HepG2 (cell line): ENCODE results near the gene GATA1. TPM values are rescaled to one million over a fixed set of nuclear protein-coding genes. Genes with fewer than 3 reads are reported as not detected.

Source experiments
- DR1 ChIP-seq: sonication (generic); formaldehyde crosslinking; IDR thresholded peaks from 2 replicates; pipeline ENCODE4 v1.8.0; 2021; ENCODE audit warnings: mild to moderate bottlenecking, missing genetic modification reagents, inconsistent platforms
- GATAD1 ChIP-seq: IDR thresholded peaks from 2 replicates; pipeline ENCODE4 v1.6.1; 2016; ENCODE audit warnings: missing genetic modification reagents, missing compliant biosample characterization
- LCORL ChIP-seq, 2 experiments: fragments of 450-650 bp in 1 of 2; sonication (generic) in 1 of 2; formaldehyde crosslinking in 1 of 2; IDR thresholded peaks; 2 replicates each; pipeline versions ENCODE4 v1.5.0 to v1.6.1; 2017 to 2020; ENCODE audit warnings: antibody characterized with exemption in 1 of 2, missing genetic modification reagents in 1 of 2
- NFYB ChIP-seq: sonication (generic); formaldehyde crosslinking; IDR thresholded peaks from 2 replicates; pipeline ENCODE4 v1.4.0; 2020; ENCODE audit warnings: missing genetic modification reagents
- RORA ChIP-seq: sonication (generic); formaldehyde crosslinking; IDR thresholded peaks from 2 replicates; pipeline ENCODE4 v1.5.0; 2020; ENCODE audit warnings: mild to moderate bottlenecking, missing genetic modification reagents, moderate library complexity
- RXRA ChIP-seq: sonication (generic); formaldehyde crosslinking; IDR thresholded peaks from 2 replicates; pipeline ENCODE4 v1.5.1; 2020; ENCODE audit warnings: missing genetic modification reagents
- TARDBP ChIP-seq: sonication (generic); formaldehyde crosslinking; IDR thresholded peaks from 2 replicates; pipeline ENCODE4 v1.8.0; 2022; ENCODE audit warnings: mild to moderate bottlenecking, missing genetic modification reagents
- TP53 ChIP-seq: sonication (generic); formaldehyde crosslinking; conservative IDR thresholded peaks from 2 replicates; pipeline ENCODE4 v1.4.0; 2020; ENCODE audit warnings: missing genetic modification reagents
- ZFP82 ChIP-seq: sonication (generic); formaldehyde crosslinking; IDR thresholded peaks from 2 replicates; pipeline ENCODE4 v1.5.1; 2020; ENCODE audit warnings: mild to moderate bottlenecking, missing genetic modification reagents, borderline replicate concordance
- ZNF326 ChIP-seq: sonication (generic); formaldehyde crosslinking; IDR thresholded peaks from 2 replicates; pipeline ENCODE4 v1.4.0; 2020; ENCODE audit warnings: missing genetic modification reagents, borderline replicate concordance
- ZNF746 ChIP-seq: sonication (generic); formaldehyde crosslinking; IDR thresholded peaks from 2 replicates; pipeline ENCODE4 v1.8.0; 2022; ENCODE audit warnings: mild to moderate bottlenecking, missing genetic modification reagents
- ZNF891 ChIP-seq: sonication (generic); formaldehyde crosslinking; IDR thresholded peaks from 2 replicates; pipeline ENCODE4 v1.5.0; 2020; ENCODE audit warnings: mild to moderate bottlenecking, missing genetic modification reagents
- ZZZ3 ChIP-seq: sonication (generic); formaldehyde crosslinking; IDR thresholded peaks from 2 replicates; pipeline ENCODE4 v1.4.0; 2020; ENCODE audit warnings: missing genetic modification reagents, mild to moderate bottlenecking, borderline replicate concordance
- polyA plus RNA-seq, 8 experiments: library from polyadenylated mRNA; depleted of rRNA in 3 of 8; stranded (reverse) in 7 of 8; unstranded in 1 of 8; fragments of >200 nt; fragmentation: Illumina TruSeq in 4 of 8; extraction: Trizol in 4 of 8; gene quantifications; 2 replicates each; pipeline versions ENCODE4 v1.2.1 to v1.2.3, GENCODE V29; 2011 to 2016; ENCODE audit warnings: low read depth in 4 of 8, missing spikeins in 1 of 8, mixed read lengths in 1 of 8; ENCODE audit not compliant: insufficient read depth in 1 of 8
- total RNA-seq, 5 experiments: library from RNA; depleted of rRNA; stranded (reverse); fragments of >200 nt; fragmentation: Illumina TruSeq; extraction: Trizol; gene quantifications; 2 replicates each; pipeline ENCODE4 v1.2.3, GENCODE V29; 2016; ENCODE audit warnings: low read depth in 1 of 5
- TF ChIP-seq, protein P1 (sequence below): sonication (generic); formaldehyde crosslinking; conservative IDR thresholded peaks from 2 replicates; pipeline ENCODE4 v1.5.0; 2020; ENCODE audit warnings: missing genetic modification reagents
- TF ChIP-seq, protein P2 (sequence below), 2 experiments: sonication (generic) in 1 of 2; formaldehyde crosslinking in 1 of 2; IDR thresholded peaks; 2 replicates each; pipeline versions ENCODE4 v1.4.0 to v1.6.1; 2018 to 2020; ENCODE audit warnings: missing genetic modification reagents in 2 of 2, borderline replicate concordance in 1 of 2, low read depth in 1 of 2, mild to moderate bottlenecking in 1 of 2, missing biosample characterization in 1 of 2
- TF ChIP-seq, protein P3 (sequence below): sonication (generic); formaldehyde crosslinking; IDR thresholded peaks from 2 replicates; pipeline ENCODE4 v1.5.1; 2020; ENCODE audit warnings: mild to moderate bottlenecking, moderate library complexity, missing genetic modification reagents
- TF ChIP-seq, protein P4 (sequence below): sonication (generic); formaldehyde crosslinking; IDR thresholded peaks from 2 replicates; pipeline ENCODE4 v1.5.0; 2020; ENCODE audit warnings: mild to moderate bottlenecking, missing genetic modification reagents, borderline replicate concordance
- TF ChIP-seq, protein P5 (sequence below): sonication (generic); formaldehyde crosslinking; conservative IDR thresholded peaks from 2 replicates; pipeline ENCODE4 v1.4.0; 2020; ENCODE audit warnings: missing genetic modification reagents

GATA1 gene
- total and polyA plus RNA-seq, 2 of the 13 experiments (the other 11 are each of a cell fraction or from before 2014, with no cell fraction given): 0.13 TPM; not detected in 1

DNA sequence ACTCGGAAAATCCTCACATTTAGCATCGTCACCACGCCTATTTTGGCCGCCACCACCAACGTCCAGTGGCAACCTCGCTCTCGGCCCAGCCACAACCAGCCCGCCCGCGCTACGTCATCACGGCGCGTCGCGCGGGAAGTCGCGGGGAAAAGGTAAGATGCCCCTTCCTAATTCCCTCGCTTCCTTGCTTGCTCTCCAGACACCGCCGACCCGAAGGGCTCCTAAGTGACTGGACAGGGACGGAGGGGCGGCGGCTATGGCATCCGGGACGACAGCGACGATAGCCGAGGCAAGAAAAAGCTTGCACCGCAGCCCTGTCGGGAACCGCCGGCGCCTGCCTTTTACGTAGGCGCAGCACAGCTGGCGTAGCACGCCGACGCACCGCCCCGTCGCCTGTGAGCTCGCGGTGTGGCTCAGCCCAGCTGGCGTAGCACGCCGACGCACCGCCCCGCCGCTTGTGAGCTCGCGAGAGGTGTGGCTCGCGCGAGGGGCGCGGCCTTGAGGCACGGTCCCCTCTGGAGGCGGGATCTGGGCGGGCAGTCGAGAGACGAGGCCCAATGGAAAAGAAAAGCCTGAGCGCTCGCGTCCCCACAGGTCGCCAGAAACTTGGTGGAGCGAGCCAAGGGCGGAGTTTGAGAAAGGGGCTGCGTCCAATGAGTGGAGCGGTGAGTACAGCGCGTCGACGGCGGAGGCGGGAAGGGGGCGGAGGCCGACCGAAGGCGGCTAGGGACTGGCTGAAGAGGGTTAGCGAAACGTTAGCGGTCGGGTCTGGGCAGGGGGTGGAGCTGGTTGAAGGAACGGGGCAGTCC lies 15.1 kb downstream of the GATA1 start, which contains the start of gene HDAC6 (continued):
- TF ChIP-seq, protein P1, sequence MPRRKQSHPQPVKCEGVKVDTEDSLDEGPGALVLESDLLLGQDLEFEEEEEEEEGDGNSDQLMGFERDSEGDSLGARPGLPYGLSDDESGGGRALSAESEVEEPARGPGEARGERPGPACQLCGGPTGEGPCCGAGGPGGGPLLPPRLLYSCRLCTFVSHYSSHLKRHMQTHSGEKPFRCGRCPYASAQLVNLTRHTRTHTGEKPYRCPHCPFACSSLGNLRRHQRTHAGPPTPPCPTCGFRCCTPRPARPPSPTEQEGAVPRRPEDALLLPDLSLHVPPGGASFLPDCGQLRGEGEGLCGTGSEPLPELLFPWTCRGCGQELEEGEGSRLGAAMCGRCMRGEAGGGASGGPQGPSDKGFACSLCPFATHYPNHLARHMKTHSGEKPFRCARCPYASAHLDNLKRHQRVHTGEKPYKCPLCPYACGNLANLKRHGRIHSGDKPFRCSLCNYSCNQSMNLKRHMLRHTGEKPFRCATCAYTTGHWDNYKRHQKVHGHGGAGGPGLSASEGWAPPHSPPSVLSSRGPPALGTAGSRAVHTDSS (CRISPR knock-in tag): no peak
- TF ChIP-seq, protein P2, sequence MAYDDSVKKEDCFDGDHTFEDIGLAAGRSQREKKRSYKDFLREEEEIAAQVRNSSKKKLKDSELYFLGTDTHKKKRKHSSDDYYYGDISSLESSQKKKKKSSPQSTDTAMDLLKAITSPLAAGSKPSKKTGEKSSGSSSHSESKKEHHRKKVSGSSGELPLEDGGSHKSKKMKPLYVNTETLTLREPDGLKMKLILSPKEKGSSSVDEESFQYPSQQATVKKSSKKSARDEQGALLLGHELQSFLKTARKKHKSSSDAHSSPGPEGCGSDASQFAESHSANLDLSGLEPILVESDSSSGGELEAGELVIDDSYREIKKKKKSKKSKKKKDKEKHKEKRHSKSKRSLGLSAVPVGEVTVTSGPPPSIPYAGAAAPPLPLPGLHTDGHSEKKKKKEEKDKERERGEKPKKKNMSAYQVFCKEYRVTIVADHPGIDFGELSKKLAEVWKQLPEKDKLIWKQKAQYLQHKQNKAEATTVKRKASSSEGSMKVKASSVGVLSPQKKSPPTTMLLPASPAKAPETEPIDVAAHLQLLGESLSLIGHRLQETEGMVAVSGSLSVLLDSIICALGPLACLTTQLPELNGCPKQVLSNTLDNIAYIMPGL (CRISPR knock-in tag; IDR thresholded peaks at IDR 0.05; ENCODE audit: borderline replicate concordance in 1 of 2, low read depth in 1 of 2): peak in 1 of 2 experiments; percentile 38; a peak in 1 of 4 replicates
- TF ChIP-seq ZNF326 (CRISPR knock-in tag) (no peak), RORA (CRISPR knock-in tag) (no peak), ZNF746 (CRISPR knock-in tag) (no peak), ZZZ3 (CRISPR knock-in tag) (no peak; the same call in 1 of the 2 replicates), DR1 (CRISPR knock-in tag) (peak; percentile 65; the same call in 1 of the 2 replicates), NFYB (CRISPR knock-in tag) (peak; percentile 83), RXRA (peak; percentile 38; the same call in 1 of the 2 replicates), TP53 (CRISPR knock-in tag) (no peak), TARDBP (CRISPR knock-in tag) (no peak), LCORL (IDR thresholded peaks at IDR 0.05) (no peak), LCORL (CRISPR knock-in tag; IDR thresholded peaks at IDR 0.05) (no peak), ZNF891 (CRISPR knock-in tag) (no peak), ZFP82 (CRISPR knock-in tag) (no peak), GATAD1 (CRISPR knock-in tag) (peak; percentile 98)
- TF ChIP-seq, protein P3, sequence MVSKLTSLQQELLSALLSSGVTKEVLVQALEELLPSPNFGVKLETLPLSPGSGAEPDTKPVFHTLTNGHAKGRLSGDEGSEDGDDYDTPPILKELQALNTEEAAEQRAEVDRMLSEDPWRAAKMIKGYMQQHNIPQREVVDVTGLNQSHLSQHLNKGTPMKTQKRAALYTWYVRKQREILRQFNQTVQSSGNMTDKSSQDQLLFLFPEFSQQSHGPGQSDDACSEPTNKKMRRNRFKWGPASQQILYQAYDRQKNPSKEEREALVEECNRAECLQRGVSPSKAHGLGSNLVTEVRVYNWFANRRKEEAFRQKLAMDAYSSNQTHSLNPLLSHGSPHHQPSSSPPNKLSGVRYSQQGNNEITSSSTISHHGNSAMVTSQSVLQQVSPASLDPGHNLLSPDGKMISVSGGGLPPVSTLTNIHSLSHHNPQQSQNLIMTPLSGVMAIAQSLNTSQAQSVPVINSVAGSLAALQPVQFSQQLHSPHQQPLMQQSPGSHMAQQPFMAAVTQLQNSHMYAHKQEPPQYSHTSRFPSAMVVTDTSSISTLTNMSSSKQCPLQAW (CRISPR knock-in tag): no peak
- TF ChIP-seq, protein P4, sequence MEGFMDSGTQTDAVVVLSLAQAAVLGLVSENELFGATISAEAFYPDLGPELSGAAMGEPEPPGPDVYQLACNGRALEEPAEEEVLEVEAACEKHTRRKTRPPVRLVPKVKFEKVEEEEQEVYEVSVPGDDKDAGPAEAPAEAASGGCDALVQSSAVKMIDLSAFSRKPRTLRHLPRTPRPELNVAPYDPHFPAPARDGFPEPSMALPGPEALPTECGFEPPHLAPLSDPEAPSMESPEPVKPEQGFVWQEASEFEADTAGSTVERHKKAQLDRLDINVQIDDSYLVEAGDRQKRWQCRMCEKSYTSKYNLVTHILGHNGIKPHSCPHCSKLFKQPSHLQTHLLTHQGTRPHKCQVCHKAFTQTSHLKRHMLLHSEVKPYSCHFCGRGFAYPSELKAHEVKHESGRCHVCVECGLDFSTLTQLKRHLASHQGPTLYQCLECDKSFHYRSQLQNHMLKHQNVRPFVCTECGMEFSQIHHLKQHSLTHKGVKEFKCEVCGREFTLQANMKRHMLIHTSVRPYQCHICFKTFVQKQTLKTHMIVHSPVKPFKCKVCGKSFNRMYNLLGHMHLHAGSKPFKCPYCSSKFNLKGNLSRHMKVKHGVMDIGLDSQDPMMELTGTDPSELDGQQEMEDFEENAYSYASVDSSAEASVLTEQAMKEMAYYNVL (CRISPR knock-in tag): no peak
- TF ChIP-seq, protein P5, sequence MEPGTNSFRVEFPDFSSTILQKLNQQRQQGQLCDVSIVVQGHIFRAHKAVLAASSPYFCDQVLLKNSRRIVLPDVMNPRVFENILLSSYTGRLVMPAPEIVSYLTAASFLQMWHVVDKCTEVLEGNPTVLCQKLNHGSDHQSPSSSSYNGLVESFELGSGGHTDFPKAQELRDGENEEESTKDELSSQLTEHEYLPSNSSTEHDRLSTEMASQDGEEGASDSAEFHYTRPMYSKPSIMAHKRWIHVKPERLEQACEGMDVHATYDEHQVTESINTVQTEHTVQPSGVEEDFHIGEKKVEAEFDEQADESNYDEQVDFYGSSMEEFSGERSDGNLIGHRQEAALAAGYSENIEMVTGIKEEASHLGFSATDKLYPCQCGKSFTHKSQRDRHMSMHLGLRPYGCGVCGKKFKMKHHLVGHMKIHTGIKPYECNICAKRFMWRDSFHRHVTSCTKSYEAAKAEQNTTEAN: no peak
